ENCODE data around the gene GGNBP2.

Gene GGNBP2

GRCh38 chr17:36524428-36524876, 20.3 kb upstream of the GGNBP2 start:
- no peak for DNase-seq

DNA sequence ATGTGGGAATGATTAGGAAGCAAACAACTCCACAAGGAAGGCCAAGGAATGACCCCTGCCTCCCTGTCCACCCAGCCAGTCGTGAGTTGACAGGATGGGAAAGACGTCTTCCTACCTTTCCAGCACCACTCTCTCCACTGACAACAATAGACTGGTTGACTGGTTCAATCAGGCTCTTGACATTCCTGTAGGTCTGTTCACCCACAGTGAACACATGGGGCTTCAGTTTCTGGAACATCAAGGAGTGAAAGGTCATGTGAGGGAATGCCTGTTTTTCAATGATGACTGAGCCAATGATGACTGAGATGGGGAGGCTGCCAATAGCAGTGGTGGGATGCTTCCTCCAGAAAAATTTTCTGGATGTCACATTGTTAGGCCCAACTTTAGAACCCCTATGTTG, 19.6 kb upstream of the GGNBP2 start:
- no peak for DNase-seq

DNA sequence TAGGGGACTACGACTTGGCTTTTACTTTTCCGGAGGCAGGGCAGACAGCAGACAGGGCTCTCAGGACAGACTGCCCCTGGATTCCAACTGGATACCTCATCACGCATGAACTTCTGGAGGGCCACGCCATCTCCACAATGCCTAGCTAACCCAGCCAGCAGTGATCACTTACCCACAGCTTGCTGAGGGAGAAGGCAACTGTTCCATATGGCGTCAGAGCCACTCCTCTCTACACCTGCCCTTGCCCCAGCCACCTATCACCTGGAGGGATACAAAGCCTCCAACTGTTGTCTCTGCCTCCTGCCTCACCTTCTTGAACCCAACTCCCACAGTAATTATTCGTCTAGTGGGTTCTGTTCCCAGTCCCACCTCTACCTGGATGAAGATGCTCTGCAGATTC, 18.8 kb upstream of the GGNBP2 start:
- DNase-seq = no peak

GRCh38 chr17:36527621-36528250, 17.0 kb upstream of the GGNBP2 start:
- no peak for DNase-seq

DNA sequence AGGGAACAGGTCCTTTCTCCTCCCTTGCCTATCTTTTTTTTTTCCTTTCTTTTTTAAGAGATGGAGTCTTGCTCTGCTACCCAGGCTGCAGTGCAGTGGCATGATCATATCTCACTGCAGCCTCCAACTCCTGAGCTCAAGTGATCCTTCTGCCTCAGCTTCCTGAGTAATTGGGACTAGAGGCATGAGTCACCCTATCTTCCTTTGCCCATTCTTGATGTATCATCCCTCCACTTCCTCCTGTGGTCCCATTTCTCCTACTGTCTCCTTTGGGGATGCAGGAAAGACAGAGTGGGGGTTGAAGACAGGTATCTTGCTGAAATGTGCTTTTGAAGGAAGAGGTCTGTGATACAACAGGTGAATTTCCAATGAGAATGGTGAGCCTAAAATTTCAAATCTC, 15.6 kb upstream of the GGNBP2 start:
- DNase-seq = peak; percentile 42

DNA sequence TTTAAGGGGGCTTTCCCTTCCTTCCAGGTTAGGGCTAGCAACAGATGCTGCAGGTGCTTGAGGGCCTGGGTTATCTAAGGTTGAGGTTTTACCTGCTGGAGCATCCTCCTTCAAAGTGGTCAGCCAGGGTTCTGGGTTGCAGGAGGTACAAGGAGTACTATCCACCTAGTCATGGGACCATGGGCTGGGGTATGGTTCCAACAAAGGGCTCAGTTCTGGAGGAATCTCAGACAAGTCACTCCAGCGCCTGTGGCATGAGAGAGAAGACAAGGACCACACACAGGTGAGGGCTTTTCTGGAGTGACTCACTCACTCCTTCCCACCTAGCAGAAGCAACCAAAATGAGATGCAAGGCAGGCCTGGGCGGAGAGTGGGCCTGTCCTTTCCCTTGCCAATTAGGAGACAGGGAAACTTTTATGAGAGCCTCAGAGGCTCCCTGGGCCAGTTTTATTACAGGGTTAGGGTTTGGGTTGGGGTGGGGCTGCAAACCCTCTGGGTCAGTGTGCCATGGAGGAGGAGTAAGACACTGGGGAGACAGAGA, 12.2 kb upstream of the GGNBP2 start:
- no peak for DNase-seq

- DNase-seq = peak; percentile 83
Measured at GRCh38 chr17:36533935-36534839, 10.5 kb upstream of the GGNBP2 start.

GRCh38 chr17:36534840-36535668, 9.7 kb upstream of the GGNBP2 start, which contains the start of the genes MYO19 and PIGW:
TSS of gene MYO19 (minus strand) at chr17:36534868. CDS start at chr17:36532538, 2,330 bp downstream.
TSS of gene PIGW (plus strand) at chr17:36534987. CDS start at chr17:36537102, 2,115 bp downstream.
- DNase-seq = peak; percentile 93

- no peak for DNase-seq
Measured at GRCh38 chr17:36535669-36536081, 9.0 kb upstream of the GGNBP2 start.

DNA sequence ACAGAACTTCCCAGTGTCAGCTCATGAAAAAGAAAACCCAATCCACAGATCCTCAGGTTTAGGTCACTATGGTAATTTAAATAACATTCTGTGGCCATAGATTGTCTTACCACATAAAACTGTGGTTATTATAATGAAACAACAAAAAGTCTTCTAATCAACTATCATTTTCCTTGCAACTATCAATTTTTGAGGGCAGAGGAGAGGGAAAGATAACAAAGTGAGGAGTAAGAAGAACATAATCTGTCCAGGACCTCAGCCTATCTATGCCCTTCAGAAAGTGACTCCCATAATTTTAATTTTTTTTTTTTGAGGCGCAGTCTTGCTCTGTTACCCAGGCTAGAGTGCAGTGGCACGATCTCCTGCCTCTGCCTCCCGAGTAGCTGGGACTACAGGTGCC, 4.0 kb upstream of the GGNBP2 start:
- DNase-seq = peak; percentile 94

DNA sequence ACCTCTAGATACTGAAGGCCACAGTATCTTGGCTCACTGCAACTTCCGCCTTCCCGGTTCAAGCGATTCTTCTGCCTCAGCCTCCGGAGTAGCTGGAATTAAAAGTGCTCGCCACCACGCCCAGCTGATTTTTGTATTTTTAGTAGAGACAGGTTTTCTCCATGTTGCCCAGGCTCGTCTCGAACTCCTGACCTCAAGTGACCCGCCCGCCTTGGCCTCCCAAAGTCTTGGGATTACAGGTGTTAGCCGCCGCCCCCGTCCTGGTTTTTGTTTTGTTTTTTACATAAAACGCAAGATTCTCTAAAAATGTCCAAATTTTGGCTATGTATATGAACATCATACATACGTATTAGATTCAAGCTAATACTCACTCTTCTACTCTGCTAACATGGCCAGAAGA, 2.0 kb upstream of the GGNBP2 start:
- no peak for DNase-seq

DNA sequence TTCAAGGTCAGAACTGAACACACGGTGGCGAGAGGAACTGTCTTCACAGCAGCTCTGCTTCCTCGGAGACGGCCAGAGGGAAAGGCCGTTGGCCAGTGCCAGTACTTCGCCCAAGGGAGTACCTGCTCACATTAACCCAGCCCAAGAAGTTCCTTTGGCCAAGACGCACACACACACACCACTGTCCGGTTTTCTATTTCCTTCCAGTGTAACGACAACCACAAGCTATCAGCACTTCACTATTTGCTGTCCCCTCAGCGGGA, 744 bp upstream of the GGNBP2 start:
- DNase-seq = peak; percentile 78

GRCh38 chr17:36545077-36545464, 352 bp downstream of the GGNBP2 start:
- DNase-seq = no peak

GRCh38 chr17:36545465-36546417, 1.0 kb downstream of the GGNBP2 start:
- DNase-seq = peak; percentile 96

- no peak for DNase-seq
Measured at GRCh38 chr17:36546418-36547093, 1.8 kb downstream of the GGNBP2 start.

- DNase-seq = no peak
Measured at GRCh38 chr17:36547776-36548175, 3.1 kb downstream of the GGNBP2 start.

GRCh38 chr17:36550491-36551417, 6.0 kb downstream of the GGNBP2 start:
- no peak for DNase-seq

GRCh38 chr17:36553459-36553858, 8.7 kb downstream of the GGNBP2 start:
- DNase-seq = no peak

DNA sequence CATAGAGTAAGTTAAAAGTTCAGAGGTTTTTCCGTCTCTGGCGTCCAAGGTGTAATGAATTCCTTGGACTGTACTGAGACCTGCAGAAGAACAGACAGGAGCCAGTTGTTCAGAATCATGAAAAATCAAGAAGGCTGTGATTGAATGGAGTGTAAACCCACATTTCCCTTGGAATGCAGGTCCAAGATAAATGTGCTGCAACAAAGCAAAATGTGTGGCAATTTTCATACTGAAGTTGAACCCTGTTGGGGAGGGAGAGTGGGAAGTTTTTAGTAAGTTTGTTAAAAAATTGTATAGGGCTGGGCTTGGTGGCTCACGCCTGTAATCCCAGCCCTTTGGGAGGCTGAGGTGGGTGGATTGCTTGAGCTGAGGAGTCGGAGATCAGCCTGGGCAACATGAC, 21.4 kb downstream of the GGNBP2 start:
- no peak for DNase-seq

- no peak for DNase-seq
Measured at GRCh38 chr17:36575028-36575427, 30.3 kb downstream of the GGNBP2 start.
